Hematopoietic multipotent progenitor cell treated with erythropoietin and hydrocortisone succinate and interleukin-3 and kit ligand, for 8 days (in vitro differentiated cells): ENCODE measurements around the gene RAB26.

Source experiments
- DNase-seq: peaks from one replicate; pipeline ENCODE4 v3.0.0-alpha.2; 2015

RAB26 gene

GRCh38 chr16:2181952-2182351, 33.5 kb downstream of the RAB26 start:
- DNase-seq: no peak

GRCh38 chr16:2183671-2184070, 35.2 kb downstream of the RAB26 start:
- no peak for DNase-seq

GRCh38 chr16:2184346-2184745, 35.9 kb downstream of the RAB26 start:
- no peak for DNase-seq

GRCh38 chr16:2184962-2185361, 36.5 kb downstream of the RAB26 start:
- DNase-seq: no peak

- DNase-seq: no peak
Observed at GRCh38 chr16:2186064-2186463, 37.6 kb downstream of the RAB26 start.

GRCh38 chr16:2186505-2186904, 38.1 kb downstream of the RAB26 start:
- DNase-seq: no peak

GRCh38 chr16:2187212-2187611, 38.8 kb downstream of the RAB26 start:
- DNase-seq: no peak

- no peak for DNase-seq
Observed at GRCh38 chr16:2188395-2188794, 40.0 kb downstream of the RAB26 start.

- DNase-seq: no peak
Observed at GRCh38 chr16:2189252-2189893, 40.9 kb downstream of the RAB26 start.

- no peak for DNase-seq
Observed at GRCh38 chr16:2190002-2190658, 41.7 kb downstream of the RAB26 start.

- no peak for DNase-seq
Observed at GRCh38 chr16:2190659-2191445, 42.4 kb downstream of the RAB26 start.

- DNase-seq: no peak
Observed at GRCh38 chr16:2191446-2191706, 43.0 kb downstream of the RAB26 start.

GRCh38 chr16:2194166-2194834, 45.9 kb downstream of the RAB26 start:
- DNase-seq: peak; percentile 47

GRCh38 chr16:2194852-2195321, 46.5 kb downstream of the RAB26 start:
- DNase-seq: peak; percentile 69

- DNase-seq: no peak
Observed at GRCh38 chr16:2195322-2196161, 47.1 kb downstream of the RAB26 start.

- no peak for DNase-seq
Observed at GRCh38 chr16:2196162-2196980, 47.9 kb downstream of the RAB26 start, which contains the start of gene CASKIN1. CASKIN1 (minus strand) TSS chr16:2196605; CDS start chr16:2196432, 173 bp downstream.

GRCh38 chr16:2196981-2197511, 48.6 kb downstream of the RAB26 start:
- DNase-seq: no peak

- DNase-seq: no peak
Observed at GRCh38 chr16:2197765-2198164, 49.3 kb downstream of the RAB26 start.

- no peak for DNase-seq
Observed at GRCh38 chr16:2198283-2198682, 49.9 kb downstream of the RAB26 start.

GRCh38 chr16:2199095-2199494, 50.7 kb downstream of the RAB26 start:
- DNase-seq: no peak

GRCh38 chr16:2199621-2200139, 51.3 kb downstream of the RAB26 start:
- no peak for DNase-seq
